ENCODE measurements around the gene CARS1. TPM values are rescaled to one million over a fixed set of nuclear protein-coding genes. Genes with fewer than 3 reads are reported as not detected.

Gene CARS1
- total and polyA plus RNA-seq, 4 donors: 27.3 to 62.3 (median 37.7) TPM

GRCh38 chr11:2989006-2989405 lies 68.2 kb downstream of the CARS1 start:
- no peak overlapping the region for H3K4me3 ChIP-seq
- no peaks in the 10 kb centered on the region for H3K27me3 ChIP-seq (ENCODE audit: control insufficient read depth in 3 of 3, insufficient read depth in 3 of 3, low read length in 2 of 3)
- ATAC-seq (ENCODE audit: insufficient read depth, low FRiP score): no peak
- H3K9me3 ChIP-seq (ENCODE audit: control insufficient read depth in 4 of 4, insufficient read depth in 3 of 4, low read length in 3 of 4): no peaks in the 10 kb centered on the region
- H3K36me3 ChIP-seq (ENCODE audit: control insufficient read depth in 4 of 4, insufficient read depth in 4 of 4, low read length in 4 of 4): peaks cover 0 to 3% (median under 1%) of the 10 kb centered on the region in 4 donors
- H3K9ac ChIP-seq (ENCODE audit: insufficient read depth in 1 of 2, low read length in 2 of 2): peak overlapping the region in 1 of 2 donors; percentile 14
- DNase-seq: no peak
- TF ChIP-seq, protein P1, sequence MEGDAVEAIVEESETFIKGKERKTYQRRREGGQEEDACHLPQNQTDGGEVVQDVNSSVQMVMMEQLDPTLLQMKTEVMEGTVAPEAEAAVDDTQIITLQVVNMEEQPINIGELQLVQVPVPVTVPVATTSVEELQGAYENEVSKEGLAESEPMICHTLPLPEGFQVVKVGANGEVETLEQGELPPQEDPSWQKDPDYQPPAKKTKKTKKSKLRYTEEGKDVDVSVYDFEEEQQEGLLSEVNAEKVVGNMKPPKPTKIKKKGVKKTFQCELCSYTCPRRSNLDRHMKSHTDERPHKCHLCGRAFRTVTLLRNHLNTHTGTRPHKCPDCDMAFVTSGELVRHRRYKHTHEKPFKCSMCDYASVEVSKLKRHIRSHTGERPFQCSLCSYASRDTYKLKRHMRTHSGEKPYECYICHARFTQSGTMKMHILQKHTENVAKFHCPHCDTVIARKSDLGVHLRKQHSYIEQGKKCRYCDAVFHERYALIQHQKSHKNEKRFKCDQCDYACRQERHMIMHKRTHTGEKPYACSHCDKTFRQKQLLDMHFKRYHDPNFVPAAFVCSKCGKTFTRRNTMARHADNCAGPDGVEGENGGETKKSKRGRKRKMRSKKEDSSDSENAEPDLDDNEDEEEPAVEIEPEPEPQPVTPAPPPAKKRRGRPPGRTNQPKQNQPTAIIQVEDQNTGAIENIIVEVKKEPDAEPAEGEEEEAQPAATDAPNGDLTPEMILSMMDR (IDR thresholded peaks at IDR 0.05; ENCODE audit: control extremely low read depth, extremely low read depth): no peak
- H3K27ac ChIP-seq (ENCODE audit: low read depth in 1 of 2, low read length in 1 of 2): no peak overlapping the region
- peaks cover 10 to 41% (median 15%) of the 10 kb centered on the region in 5 donors for H3K4me1 ChIP-seq (ENCODE audit: control insufficient read depth in 5 of 5, insufficient read depth in 5 of 5, low read length in 5 of 5)
- 23 to 25% methylated on average over 4 of the region's 4 CpGs for WGBS, 2 donors

DNA sequence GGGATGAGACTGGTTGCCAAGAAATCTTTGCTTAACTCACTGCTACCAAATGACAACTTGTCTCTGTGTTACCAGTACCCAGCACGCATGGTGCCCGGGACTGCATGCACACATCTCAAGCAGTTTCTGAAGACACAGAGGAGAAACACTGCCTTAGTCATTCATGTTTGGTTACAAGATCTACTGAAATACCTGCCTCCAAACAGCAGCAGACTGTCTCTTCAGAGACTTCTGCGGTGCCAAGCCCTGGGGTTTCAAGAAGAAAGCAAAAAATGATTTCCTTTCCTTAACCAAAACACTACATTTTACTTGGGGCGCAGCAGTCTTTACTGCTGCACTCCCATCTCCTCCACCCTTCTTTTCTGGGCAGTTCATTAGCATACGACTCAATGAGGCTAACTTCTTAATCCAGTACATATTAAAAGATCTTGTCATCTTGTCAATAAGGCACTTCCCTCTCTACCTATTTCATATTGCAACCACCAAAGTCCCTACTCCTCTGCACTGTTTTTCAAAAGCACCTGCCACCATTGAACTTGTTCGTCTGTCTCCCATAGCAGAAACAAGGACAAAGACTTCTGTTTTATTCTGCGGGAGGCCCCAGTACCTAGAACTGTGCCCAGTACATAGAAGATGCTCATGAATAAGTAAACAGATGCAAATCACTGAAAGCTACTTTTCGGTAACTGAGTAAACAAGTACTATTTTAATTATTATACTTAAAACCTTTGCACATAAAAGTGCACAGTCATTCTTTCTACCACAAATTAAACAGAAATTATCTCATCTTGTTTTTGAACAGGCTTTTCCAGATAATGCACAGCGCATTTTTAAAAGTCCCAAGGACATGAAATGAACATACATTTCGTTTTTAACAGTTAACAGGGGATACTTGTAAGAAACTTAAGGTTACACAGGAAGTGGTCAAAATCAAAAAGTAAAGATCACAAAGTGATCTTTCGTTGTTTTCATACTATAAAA lies 69.1 kb downstream of the CARS1 start:
- Histone ChIP-seq H3K27me3 (ENCODE audit: control insufficient read depth in 3 of 3, insufficient read depth in 3 of 3, low read length in 2 of 3) (no peaks in the 10 kb centered on the region), H3K4me3 (no peak overlapping the region), H3K4me1 (ENCODE audit: control insufficient read depth in 5 of 5, insufficient read depth in 5 of 5, low read length in 5 of 5) (peaks cover 10 to 41% (median 15%) of the 10 kb centered on the region in 5 donors), H3K9me3 (ENCODE audit: control insufficient read depth in 4 of 4, insufficient read depth in 3 of 4, low read length in 3 of 4) (no peaks in the 10 kb centered on the region), H3K36me3 (ENCODE audit: control insufficient read depth in 4 of 4, insufficient read depth in 4 of 4, low read length in 4 of 4) (peaks cover 0 to 4% (median 2%) of the 10 kb centered on the region in 4 donors), H3K27ac (ENCODE audit: low read depth in 1 of 2, low read length in 1 of 2) (no peak overlapping the region), H3K9ac (ENCODE audit: insufficient read depth in 1 of 2, low read length in 2 of 2) (peak overlapping the region in 1 of 2 donors; percentile 7)
- TF ChIP-seq, protein P1 (IDR thresholded peaks at IDR 0.05; ENCODE audit: control extremely low read depth, extremely low read depth): no peak
- DNase-seq (no peak), ATAC-seq (ENCODE audit: insufficient read depth, low FRiP score) (no peak)
- WGBS, 2 donors: 30 to 39% methylated on average over 11 of the region's 11 CpGs

DNA sequence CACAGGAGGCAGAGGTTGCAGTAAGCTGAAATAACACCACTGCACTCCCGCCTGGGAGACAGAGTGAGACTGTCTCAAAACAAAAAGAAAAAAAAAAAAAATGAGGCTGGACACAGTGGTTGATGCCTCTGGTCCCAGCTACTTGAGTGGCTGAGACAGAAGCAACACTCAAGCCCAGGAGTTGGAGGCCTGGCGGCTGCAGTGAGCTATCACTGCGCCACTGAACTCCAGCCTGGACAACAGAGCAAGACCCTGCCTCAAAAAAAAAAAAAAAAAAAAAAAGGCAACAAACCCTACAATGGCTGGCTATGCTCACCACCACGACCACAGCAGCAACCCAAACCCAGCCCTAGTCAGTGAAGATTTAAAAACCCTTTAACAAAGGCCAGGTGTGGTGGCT lies 73.3 kb downstream of the CARS1 start:
- DNase-seq (no peak), ATAC-seq (ENCODE audit: insufficient read depth, low FRiP score) (no peak)
- Histone ChIP-seq H3K4me3 (no peak overlapping the region), H3K9me3 (ENCODE audit: control insufficient read depth in 4 of 4, insufficient read depth in 3 of 4, low read length in 3 of 4) (no peaks in the 10 kb centered on the region), H3K27me3 (ENCODE audit: control insufficient read depth in 3 of 3, insufficient read depth in 3 of 3, low read length in 2 of 3) (no peaks in the 10 kb centered on the region), H3K27ac (ENCODE audit: low read depth in 1 of 2, low read length in 1 of 2) (no peak overlapping the region), H3K9ac (ENCODE audit: insufficient read depth in 1 of 2, low read length in 2 of 2) (no peak overlapping the region), H3K4me1 (ENCODE audit: control insufficient read depth in 5 of 5, insufficient read depth in 5 of 5, low read length in 5 of 5) (peaks cover 10 to 22% (median 15%) of the 10 kb centered on the region in 5 donors), H3K36me3 (ENCODE audit: control insufficient read depth in 4 of 4, insufficient read depth in 4 of 4, low read length in 4 of 4) (peaks cover under 1 to 4% (median 2%) of the 10 kb centered on the region in 4 donors)
- 91 to 94% methylated on average over 4 of the region's 4 CpGs for WGBS, 2 donors
- TF ChIP-seq, protein P1 (IDR thresholded peaks at IDR 0.05; ENCODE audit: control extremely low read depth, extremely low read depth): no peak

Measured in lung (tissue), 12 donors.